Mammary epithelial cell (primary cell): ENCODE results near the gene COL27A1.

Source experiments
- EZH2 ChIP-seq: IDR thresholded peaks from 2 replicates; pipeline ENCODE4 v1.6.1; 2012; ENCODE audit warnings: low read length, inconsistent platforms, borderline replicate concordance
- TF ChIP-seq, protein P1 (sequence below), 2 donors: IDR thresholded peaks in 1 of 2; conservative IDR thresholded peaks in 1 of 2; 2 replicates each; pipeline ENCODE4 v1.5.1; 2011 to 2012; ENCODE audit warnings: inconsistent platforms in 2 of 2, low read length in 2 of 2, mild to moderate bottlenecking in 2 of 2, control low read depth in 1 of 2, low read depth in 1 of 2; ENCODE audit not compliant: insufficient read depth in 1 of 2; ENCODE audit errors: extremely low read depth in 1 of 2

DNA sequence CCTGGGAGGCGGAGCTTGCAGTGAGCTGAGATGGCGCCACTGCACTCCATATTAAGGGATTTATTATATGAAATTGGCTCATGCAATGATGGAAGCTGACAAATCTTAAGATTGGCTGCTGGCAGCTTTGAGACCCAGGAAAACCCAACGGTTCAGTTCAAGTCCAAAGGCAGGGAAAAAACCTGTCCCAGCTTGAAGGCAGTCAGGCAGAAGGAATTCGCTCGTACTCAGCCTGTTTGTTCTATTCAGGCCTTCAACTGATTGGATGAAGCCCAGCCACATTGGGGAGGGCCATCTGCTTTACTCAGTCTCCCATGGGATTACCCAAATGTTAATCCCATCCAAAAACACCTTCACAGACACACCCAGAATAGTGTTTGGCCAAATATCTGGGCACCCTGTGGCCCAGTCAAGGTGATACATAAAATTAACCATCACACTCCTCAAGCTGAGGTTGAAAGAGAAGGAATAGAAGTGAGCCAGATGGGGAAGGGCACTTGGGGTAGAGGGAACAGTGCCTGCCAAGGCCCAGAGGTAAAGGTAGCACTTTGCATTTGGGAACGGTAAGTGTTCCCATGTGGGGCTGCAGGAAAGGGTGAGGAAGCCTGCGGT lies 159.0 kb downstream of the COL27A1 start:
- TF ChIP-seq, protein P1, sequence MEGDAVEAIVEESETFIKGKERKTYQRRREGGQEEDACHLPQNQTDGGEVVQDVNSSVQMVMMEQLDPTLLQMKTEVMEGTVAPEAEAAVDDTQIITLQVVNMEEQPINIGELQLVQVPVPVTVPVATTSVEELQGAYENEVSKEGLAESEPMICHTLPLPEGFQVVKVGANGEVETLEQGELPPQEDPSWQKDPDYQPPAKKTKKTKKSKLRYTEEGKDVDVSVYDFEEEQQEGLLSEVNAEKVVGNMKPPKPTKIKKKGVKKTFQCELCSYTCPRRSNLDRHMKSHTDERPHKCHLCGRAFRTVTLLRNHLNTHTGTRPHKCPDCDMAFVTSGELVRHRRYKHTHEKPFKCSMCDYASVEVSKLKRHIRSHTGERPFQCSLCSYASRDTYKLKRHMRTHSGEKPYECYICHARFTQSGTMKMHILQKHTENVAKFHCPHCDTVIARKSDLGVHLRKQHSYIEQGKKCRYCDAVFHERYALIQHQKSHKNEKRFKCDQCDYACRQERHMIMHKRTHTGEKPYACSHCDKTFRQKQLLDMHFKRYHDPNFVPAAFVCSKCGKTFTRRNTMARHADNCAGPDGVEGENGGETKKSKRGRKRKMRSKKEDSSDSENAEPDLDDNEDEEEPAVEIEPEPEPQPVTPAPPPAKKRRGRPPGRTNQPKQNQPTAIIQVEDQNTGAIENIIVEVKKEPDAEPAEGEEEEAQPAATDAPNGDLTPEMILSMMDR (conservative IDR thresholded peaks at IDR 0.05 in 1 of 2, IDR thresholded peaks at IDR 0.05 in 1 of 2; ENCODE audit: extremely low read depth in 1 of 2, insufficient read depth in 1 of 2, low read depth in 1 of 2, low read length in 2 of 2), result no peak
- TF ChIP-seq EZH2, result no peak
